NCI-H2029 (cell line): ENCODE data around the gene VGF.

Experiments used
- DNase-seq: peaks from one replicate; lab custom pipeline; 2025; lab: John Stamatoyannopoulos, UW

Gene VGF

DNA sequence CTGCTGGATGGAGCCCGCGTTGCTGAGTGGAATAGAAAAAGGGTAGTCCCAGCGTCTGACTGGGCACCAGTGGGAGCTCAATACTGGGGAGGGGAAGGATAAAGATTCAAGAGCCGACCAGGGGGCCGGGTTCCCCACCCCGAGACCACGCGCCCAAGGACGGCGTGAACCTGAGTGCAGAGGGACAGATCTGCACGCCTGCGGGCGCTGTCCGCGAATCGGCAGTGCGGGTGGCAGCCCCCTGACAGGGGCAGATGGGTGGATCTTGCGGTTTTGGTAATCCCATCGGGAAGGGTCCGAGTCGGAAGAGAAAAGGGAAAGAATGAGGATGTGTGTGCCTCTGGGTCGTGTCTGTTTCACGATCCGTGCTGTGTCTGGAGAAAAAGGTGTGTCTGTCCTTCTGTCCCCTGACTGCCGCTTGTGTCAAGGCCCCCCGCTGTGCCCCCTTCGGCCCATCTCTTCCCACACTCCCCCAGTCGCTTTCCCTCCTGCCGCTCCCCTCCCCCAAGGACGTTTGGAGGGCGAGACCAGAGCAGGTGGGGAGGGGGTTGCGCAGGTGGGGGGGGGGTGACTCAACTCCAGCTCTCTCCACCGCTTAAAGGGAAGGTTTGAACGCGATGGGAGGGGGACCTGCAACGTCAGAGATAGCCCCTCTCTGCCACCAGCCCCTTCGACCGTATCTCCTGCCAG is 734 bp upstream of the VGF start:
- DNase-seq = no peak

- no peak for DNase-seq
Measured at GRCh38 chr7:101164071-101164840, 1.1 kb downstream of the VGF start.

GRCh38 chr7:101163279-101164070 is 1.9 kb downstream of the VGF start:
- peak; percentile 61 for DNase-seq

GRCh38 chr7:101162551-101163278 is 2.7 kb downstream of the VGF start:
- peak; percentile 58 for DNase-seq

GRCh38 chr7:101161692-101162471 is 3.5 kb downstream of the VGF start:
- no peak for DNase-seq

GRCh38 chr7:101160910-101161309 is 4.5 kb downstream of the VGF start:
- DNase-seq = no peak

DNA sequence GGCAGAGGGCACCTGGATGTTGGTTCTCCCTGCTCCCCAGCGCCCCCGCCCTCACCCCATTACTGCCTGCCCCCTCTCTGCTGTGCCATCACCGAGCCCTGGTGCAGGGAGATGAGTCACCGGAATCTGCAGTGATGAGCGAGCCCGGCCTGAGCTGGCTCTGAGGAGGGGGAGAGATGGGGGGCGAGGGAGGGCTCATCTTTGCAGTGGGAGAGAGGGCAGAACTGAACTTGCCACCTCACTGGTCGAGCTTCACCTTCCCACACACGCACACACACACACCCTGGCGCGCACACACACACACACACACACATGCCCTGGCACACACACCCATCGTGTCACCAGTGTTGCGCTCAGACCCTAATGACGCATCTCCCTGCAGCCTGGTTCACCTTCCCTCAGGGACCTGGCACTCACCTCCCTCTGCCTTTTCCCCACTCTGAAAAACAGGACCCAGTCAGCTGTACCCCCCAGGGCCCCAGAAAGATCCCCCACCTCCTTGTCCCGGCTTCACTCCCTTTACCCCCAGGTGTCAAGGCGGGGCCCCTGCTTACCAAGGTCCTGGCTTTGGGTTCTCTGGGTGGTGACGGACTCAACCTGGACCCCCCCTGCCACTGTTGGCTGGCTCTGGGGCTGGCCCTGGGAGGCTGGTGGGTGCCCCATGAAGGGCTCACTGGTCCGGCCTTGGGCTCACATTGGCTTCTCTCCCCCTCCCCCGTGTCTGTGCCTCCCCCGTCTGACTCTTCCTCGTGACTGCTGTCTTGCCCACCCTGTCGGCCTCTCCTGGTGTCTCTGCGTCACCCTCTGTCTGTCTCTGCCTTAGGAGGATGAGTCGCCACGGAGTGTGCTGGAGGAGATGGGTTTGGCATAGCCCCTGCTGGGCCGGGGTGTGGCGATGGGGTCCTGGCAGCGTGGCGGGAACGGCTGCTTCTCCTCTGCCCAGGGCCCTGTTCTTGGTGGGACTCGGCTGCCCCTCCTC is 5.4 kb downstream of the VGF start:
- no peak for DNase-seq

- no peak for DNase-seq
Measured at GRCh38 chr7:101156866-101157589, 8.3 kb downstream of the VGF start.

- no peak for DNase-seq
Measured at GRCh38 chr7:101156277-101156676, 9.1 kb downstream of the VGF start.

DNA sequence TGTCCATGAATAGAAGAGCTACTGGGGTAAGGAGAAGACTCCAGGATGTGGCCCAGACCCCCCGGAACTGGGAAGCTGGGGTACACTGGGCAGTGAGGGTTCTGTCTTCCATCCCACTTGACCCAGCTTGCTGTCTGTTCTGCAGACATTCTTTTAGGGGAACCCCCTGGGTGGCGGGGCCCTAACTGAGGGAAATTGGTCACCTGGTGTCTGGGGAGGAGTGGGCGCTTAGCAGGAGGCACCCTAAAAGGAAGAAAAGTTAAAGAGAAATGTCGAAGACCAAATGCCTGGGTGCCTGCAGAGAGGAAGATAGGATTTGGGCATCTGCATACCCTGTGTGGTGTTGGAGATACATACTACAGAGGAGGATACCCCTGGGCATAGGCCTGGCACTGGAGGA is 10.1 kb downstream of the VGF start:
- no peak for DNase-seq

DNA sequence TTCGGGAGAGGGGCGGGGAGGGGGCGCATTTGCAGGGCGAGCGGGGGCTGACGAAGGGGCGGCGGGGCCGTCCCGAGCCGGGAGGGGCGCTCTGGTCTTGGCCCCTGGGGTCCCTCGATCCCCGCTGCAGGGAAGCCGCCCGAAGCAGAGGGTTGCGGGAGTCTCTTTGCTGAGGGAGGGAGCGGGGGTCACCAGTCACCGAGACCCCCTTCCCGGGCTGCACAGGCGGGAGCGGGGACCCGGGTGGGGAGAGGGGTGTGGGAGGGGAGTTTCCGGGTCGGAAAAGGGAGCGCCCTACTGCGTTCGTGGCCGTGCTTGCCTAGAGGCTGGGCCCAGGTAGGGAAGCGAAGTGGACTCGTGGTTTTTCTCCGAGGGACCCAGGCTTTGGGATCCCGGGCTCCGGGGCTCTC is 10.7 kb downstream of the VGF start:
- no peak for DNase-seq

GRCh38 chr7:101153969-101154692 is 11.2 kb downstream of the VGF start, which contains the start of gene AP1S1:
Gene AP1S1 (plus strand): TSS chr7:101154476. CDS start chr7:101154515, 39 bp downstream.
- DNase-seq = peak; percentile 99

DNA sequence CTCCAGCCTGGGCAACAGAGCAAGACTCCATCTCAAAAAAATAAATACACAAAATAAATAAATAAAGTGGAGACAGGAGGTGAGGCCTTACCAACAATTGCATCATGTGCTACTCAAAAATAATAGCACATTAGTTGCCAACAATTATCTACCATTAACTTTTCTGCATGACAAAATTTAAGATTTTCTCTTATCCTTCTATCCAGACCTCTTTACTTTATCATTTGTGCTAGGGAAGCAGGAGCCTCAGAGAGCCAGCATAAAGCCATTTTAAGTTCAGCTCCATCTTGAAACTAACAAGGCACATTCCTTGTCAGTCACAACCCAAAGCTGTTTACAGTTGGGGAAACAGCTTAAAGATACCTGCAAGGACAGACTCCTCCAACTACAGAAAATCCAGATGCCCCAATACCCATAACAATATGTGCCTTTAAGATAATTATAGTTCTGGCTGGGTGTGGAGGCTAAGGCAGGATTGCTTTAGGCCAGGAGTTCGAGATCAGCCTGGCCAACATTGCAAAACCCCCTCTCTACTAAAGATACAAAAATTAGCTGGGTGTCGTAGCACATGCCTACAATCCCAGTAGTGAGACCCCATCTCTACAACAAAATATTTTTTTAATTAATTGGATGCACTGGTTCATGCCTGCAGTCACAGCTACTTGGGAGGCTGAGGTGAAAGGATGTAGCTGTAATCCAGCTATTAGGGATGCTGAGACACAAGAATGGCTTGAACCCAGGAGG is 13.3 kb downstream of the VGF start:
- DNase-seq = no peak

DNA sequence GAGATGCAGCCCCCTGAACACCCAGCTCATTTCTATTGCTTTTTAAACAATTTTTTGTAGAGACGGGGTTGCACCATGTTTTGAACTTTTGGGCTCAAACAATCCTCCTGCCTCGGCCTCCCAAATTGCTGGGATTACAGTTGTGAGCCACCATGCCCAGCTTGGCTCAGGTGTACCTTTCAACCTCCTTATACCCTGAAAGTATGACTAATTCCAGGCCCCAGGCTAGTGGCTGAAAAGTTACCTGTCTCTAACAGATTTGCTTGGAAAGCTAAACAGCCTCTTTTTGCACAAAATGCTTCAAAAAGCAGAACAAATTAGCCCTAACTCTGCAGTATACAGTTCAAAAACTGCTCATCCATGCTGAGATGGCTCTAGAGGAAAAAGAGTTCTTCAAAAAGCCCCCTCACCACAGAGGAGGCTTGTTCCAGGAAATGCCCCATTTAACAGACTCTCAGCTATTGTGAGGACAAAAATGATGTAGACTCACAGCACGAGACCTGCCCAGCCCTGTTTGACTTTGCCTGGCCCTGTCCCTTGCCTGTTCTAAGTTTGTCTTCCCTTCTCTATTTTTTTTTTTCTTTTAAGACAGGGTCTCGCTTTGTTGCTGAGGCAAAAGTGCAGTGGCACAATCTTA is 24.5 kb downstream of the VGF start:
- DNase-seq = no peak

- DNase-seq = no peak
Measured at GRCh38 chr7:101140339-101140699, 25.1 kb downstream of the VGF start.

DNA sequence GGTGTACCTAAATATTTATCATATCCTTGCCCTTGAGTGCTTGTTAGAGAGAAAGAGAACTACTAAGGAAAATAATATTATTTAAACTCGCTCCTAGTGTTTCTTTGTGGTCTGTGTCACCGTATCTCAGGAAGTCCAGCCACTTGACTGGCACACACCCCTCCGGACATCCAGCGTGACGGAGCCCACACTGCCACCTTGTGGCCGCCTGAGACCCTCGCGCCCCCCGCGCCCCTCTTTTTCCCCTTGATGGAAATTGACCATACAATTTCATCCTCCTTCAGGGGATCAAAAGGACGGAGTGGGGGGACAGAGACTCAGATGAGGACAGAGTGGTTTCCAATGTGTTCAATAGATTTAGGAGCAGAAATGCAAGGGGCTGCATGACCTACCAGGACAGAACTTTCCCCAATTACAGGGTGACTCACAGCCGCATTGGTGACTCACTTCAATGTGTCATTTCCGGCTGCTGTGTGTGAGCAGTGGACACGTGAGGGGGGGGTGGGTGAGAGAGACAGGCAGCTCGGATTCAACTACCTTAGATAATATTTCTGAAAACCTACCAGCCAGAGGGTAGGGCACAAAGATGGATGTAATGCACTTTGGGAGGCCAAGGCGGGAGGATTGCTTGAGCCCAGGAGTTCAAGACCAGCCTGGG is 27.0 kb downstream of the VGF start:
- peak; percentile 77 for DNase-seq

- DNase-seq = no peak
Measured at GRCh38 chr7:101137651-101138212, 27.6 kb downstream of the VGF start.
